Fibroblast of lung (primary cell): ENCODE measurements around the gene ASRGL1.

Experiments
- EZH2 ChIP-seq: IDR thresholded peaks from 2 replicates; pipeline ENCODE4 v1.5.1; 2012; ENCODE audit warnings: low read length, control low read depth, mild to moderate bottlenecking; ENCODE audit errors: missing control alignments
- TF ChIP-seq, protein P1 (sequence below), 2 donors: IDR thresholded peaks in 1 of 2; conservative IDR thresholded peaks in 1 of 2; 1 replicate in 1 of 2; 2 replicates in 1 of 2; pipeline ENCODE4 v1.5.1; 2011 to 2012; ENCODE audit warnings: low read length in 2 of 2, control low read depth in 1 of 2, inconsistent platforms in 1 of 2, low read depth in 1 of 2, mild to moderate bottlenecking in 1 of 2

- TF ChIP-seq, protein P1, sequence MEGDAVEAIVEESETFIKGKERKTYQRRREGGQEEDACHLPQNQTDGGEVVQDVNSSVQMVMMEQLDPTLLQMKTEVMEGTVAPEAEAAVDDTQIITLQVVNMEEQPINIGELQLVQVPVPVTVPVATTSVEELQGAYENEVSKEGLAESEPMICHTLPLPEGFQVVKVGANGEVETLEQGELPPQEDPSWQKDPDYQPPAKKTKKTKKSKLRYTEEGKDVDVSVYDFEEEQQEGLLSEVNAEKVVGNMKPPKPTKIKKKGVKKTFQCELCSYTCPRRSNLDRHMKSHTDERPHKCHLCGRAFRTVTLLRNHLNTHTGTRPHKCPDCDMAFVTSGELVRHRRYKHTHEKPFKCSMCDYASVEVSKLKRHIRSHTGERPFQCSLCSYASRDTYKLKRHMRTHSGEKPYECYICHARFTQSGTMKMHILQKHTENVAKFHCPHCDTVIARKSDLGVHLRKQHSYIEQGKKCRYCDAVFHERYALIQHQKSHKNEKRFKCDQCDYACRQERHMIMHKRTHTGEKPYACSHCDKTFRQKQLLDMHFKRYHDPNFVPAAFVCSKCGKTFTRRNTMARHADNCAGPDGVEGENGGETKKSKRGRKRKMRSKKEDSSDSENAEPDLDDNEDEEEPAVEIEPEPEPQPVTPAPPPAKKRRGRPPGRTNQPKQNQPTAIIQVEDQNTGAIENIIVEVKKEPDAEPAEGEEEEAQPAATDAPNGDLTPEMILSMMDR (conservative IDR thresholded peaks at IDR 0.05 in 1 of 2, IDR thresholded peaks at IDR 0.05 in 1 of 2; ENCODE audit: low read depth in 1 of 2, low read length in 2 of 2), result no peak
- TF ChIP-seq EZH2, result no peak
These were observed 53.5 kb downstream of the ASRGL1 start for GRCh38 chr11:62390722-62391121.
